ENCODE measurements around the gene SBF2. TPM values are rescaled to one million over a fixed set of nuclear protein-coding genes. Genes with fewer than 3 reads are reported as not detected.

SBF2 gene
- total RNA-seq, 1 experiment from 2014 or later = 31.3 TPM

DNA sequence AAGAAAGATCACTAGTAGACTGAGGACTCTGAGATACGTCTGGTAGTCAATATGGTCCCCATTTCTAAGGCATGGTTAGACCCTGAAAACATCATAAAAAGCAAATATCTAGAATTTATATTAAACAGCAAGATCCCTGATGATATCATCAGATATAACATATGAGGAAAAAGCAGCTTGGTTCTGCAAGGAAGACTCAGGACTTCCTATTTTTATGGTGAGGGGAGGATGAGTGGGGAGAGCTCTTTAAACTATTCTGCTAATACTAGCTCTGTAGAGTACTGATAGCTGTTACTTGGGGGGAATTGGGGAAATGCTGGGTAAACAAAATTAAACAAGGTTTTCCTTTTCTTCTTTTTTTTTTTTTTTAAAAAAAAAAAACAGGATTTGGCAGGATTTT, 394.3 kb downstream of the SBF2 start:
- no peak for TF ChIP-seq EZH2phosphoT487 (IDR thresholded peaks at IDR 0.05; ENCODE audit: borderline replicate concordance, low read length)
- no peak for TF ChIP-seq EZH2 (IDR thresholded peaks at IDR 0.05; ENCODE audit: low read length, unreplicated experiment)
- TF ChIP-seq, protein P1, sequence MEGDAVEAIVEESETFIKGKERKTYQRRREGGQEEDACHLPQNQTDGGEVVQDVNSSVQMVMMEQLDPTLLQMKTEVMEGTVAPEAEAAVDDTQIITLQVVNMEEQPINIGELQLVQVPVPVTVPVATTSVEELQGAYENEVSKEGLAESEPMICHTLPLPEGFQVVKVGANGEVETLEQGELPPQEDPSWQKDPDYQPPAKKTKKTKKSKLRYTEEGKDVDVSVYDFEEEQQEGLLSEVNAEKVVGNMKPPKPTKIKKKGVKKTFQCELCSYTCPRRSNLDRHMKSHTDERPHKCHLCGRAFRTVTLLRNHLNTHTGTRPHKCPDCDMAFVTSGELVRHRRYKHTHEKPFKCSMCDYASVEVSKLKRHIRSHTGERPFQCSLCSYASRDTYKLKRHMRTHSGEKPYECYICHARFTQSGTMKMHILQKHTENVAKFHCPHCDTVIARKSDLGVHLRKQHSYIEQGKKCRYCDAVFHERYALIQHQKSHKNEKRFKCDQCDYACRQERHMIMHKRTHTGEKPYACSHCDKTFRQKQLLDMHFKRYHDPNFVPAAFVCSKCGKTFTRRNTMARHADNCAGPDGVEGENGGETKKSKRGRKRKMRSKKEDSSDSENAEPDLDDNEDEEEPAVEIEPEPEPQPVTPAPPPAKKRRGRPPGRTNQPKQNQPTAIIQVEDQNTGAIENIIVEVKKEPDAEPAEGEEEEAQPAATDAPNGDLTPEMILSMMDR (conservative IDR thresholded peaks at IDR 0.05; ENCODE audit: low read depth, low read length) = no peak
- Histone ChIP-seq H2AFZ (ENCODE audit: low read length) (no peak overlapping the region), H3K4me1 (ENCODE audit: insufficient read depth, low read length) (peaks cover 58% of the 10 kb centered on the region), H3K27me3 (ENCODE audit: low read length) (no peaks in the 10 kb centered on the region), H3K4me3 (ENCODE audit: low read length) (no peak overlapping the region), H3K36me3 (ENCODE audit: low read depth, low read length) (no peaks in the 10 kb centered on the region), H3K9me3 (ENCODE audit: low read length) (no peaks in the 10 kb centered on the region), H3K4me2 (ENCODE audit: low read length) (peak overlapping the region; percentile 62), H3K79me2 (ENCODE audit: low read length) (no peaks in the 10 kb centered on the region), H3K27ac (ENCODE audit: low read length) (peak overlapping the region; percentile 87), H4K20me1 (ENCODE audit: low read length) (no peaks in the 10 kb centered on the region), H3F3A (ENCODE audit: low read length, unreplicated experiment) (no peaks in the 10 kb centered on the region), H3K9ac (ENCODE audit: low read length) (peak overlapping the region; percentile 46), H3K9me2 (replicated peaks; ENCODE audit: low read length) (no peaks in the 10 kb centered on the region)
- CTCF ChIA-PET = interaction anchor here (0.7 kb wide), 1 partner anchor 304 kb away, joined by 3 read pairs; no protein-coding TSS in a partner anchor
- intact Hi-C loops (cut with micrococcal nuclease) = no loop called here
- DNase-seq = no peak
- POLR2A ChIA-PET (ENCODE audit: unreplicated experiment) = no interaction called here
- BruUV-seq (replicated peaks) = no TSS peak
- ATAC-seq = no peak

DNA sequence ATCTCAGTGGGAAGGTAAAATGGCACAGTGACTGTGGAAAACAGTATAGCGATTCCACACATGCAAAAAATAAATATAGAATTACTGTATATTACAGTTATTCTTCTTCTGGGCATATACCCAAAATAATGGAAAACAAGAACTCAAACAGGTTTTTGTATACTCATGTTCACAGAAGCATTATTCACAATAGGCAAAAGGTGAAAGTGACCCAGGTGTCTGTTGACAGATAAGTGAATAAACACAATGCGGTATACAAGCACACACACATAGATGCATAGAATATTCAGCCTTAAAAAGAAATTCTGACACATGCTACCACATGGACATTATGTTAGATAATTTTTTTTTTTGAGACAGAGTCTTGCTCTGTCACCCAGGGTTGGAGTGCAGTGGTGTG, 397.1 kb downstream of the SBF2 start:
- no peaks in the 10 kb centered on the region for H3F3A ChIP-seq (ENCODE audit: low read length, unreplicated experiment)
- peaks cover 64% of the 10 kb centered on the region for H3K4me1 ChIP-seq (ENCODE audit: insufficient read depth, low read length)
- no peak overlapping the region for H2AFZ ChIP-seq (ENCODE audit: low read length)
- BruUV-seq (replicated peaks) = no TSS peak
- ATAC-seq (peak; percentile 54; the same call in 1 of the 2 replicates), DNase-seq (peak; percentile 84)
- ChIA-PET POLR2A (ENCODE audit: unreplicated experiment) (no interaction called here), CTCF (no interaction called here)
- H3K27me3 ChIP-seq (ENCODE audit: low read length) = no peaks in the 10 kb centered on the region
- no peaks in the 10 kb centered on the region for H3K9me2 ChIP-seq (replicated peaks; ENCODE audit: low read length)
- no peaks in the 10 kb centered on the region for H3K9me3 ChIP-seq (ENCODE audit: low read length)
- peak overlapping the region; percentile 54; the same call in 1 of the 2 replicates for H3K4me2 ChIP-seq (ENCODE audit: low read length)
- intact Hi-C loops (cut with micrococcal nuclease) = no loop called here
- H3K79me2 ChIP-seq (ENCODE audit: low read length) = no peaks in the 10 kb centered on the region
- TF ChIP-seq, protein P1 (conservative IDR thresholded peaks at IDR 0.05; ENCODE audit: low read depth, low read length) = no peak
- TF ChIP-seq EZH2phosphoT487 (IDR thresholded peaks at IDR 0.05; ENCODE audit: borderline replicate concordance, low read length) (no peak), EZH2 (IDR thresholded peaks at IDR 0.05; ENCODE audit: low read length, unreplicated experiment) (no peak)
- H3K27ac ChIP-seq (ENCODE audit: low read length) = peak overlapping the region; percentile 42
- no peaks in the 10 kb centered on the region for H3K36me3 ChIP-seq (ENCODE audit: low read depth, low read length)
- H3K4me3 ChIP-seq (ENCODE audit: low read length) = no peak overlapping the region
- no peak overlapping the region for H3K9ac ChIP-seq (ENCODE audit: low read length)
- H4K20me1 ChIP-seq (ENCODE audit: low read length) = no peaks in the 10 kb centered on the region

DNA sequence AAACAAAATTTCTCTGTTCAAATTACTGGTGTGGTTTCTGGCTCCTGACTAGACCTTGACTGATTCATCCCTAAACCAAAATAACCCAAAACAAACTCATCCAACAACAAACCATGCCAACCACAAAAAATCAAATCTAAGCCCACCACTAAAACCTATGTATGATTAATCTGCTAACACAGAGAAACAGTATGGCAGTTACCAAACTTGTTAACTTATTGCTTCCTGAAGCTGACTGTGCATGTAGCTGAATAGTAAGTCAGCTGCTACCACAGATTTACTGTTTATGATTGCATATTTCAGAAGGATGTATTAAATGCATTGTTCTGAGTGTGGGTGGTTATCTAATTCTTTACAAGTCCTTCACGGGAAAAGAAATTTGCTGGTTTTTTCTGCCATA, 399.0 kb downstream of the SBF2 start:
- Histone ChIP-seq H3K27ac (ENCODE audit: low read length) (peak overlapping the region; percentile 3; the same call in 1 of the 2 replicates), H3K4me1 (ENCODE audit: insufficient read depth, low read length) (peaks cover 58% of the 10 kb centered on the region), H3K9me3 (ENCODE audit: low read length) (no peaks in the 10 kb centered on the region), H3K36me3 (ENCODE audit: low read depth, low read length) (no peaks in the 10 kb centered on the region), H2AFZ (ENCODE audit: low read length) (no peak overlapping the region), H3K79me2 (ENCODE audit: low read length) (no peaks in the 10 kb centered on the region), H3K4me2 (ENCODE audit: low read length) (no peak overlapping the region), H3K4me3 (ENCODE audit: low read length) (no peak overlapping the region), H3F3A (ENCODE audit: low read length, unreplicated experiment) (no peaks in the 10 kb centered on the region), H3K9me2 (replicated peaks; ENCODE audit: low read length) (no peaks in the 10 kb centered on the region), H3K27me3 (ENCODE audit: low read length) (no peaks in the 10 kb centered on the region), H3K9ac (ENCODE audit: low read length) (no peak overlapping the region), H4K20me1 (ENCODE audit: low read length) (no peaks in the 10 kb centered on the region)
- no TSS peak for BruUV-seq (replicated peaks)
- ChIA-PET CTCF (interaction anchor here (0.6 kb wide), 1 partner anchor 400 kb away, joined by 6 read pairs; no protein-coding TSS in a partner anchor), POLR2A (ENCODE audit: unreplicated experiment) (no interaction called here)
- ATAC-seq (no peak), DNase-seq (peak; percentile 40)
- intact Hi-C loops (cut with micrococcal nuclease) = no loop called here
- no peak for TF ChIP-seq EZH2 (IDR thresholded peaks at IDR 0.05; ENCODE audit: low read length, unreplicated experiment)
